Loucy (cell line): ENCODE data around the gene OR10J4.

Experiments
- H2AFZ ChIP-seq: fragments of 200-600 bp; sonication (generic); 2 replicates; pipeline ENCODE4 v1.6.0; 2016; ENCODE audit warnings: antibody characterized with exemption, mild to moderate bottlenecking, low read length, moderate library complexity
- H3F3A ChIP-seq: fragments of 200-600 bp; 2 replicates; pipeline ENCODE4 v1.6.0; 2016; ENCODE audit warnings: antibody characterized with exemption, low read depth, mild to moderate bottlenecking
- H3K27me3 ChIP-seq: fragments of 200-600 bp; sonication (generic); 2 replicates; pipeline ENCODE4 v1.6.1; 2014; ENCODE audit warnings: low read length, mild to moderate bottlenecking; ENCODE audit not compliant: insufficient read depth, poor library complexity, severe bottlenecking
- H3K36me3 ChIP-seq: fragments of 200-600 bp; sonication (generic); 2 replicates; pipeline ENCODE4 v1.6.1; 2016; ENCODE audit warnings: low read length; ENCODE audit not compliant: insufficient read depth
- H3K4me1 ChIP-seq: fragments of 200-600 bp; sonication (generic); 2 replicates; pipeline ENCODE4 v1.5.1; 2014; ENCODE audit warnings: low read length, mild to moderate bottlenecking; ENCODE audit not compliant: insufficient read depth, poor library complexity, severe bottlenecking
- H3K4me2 ChIP-seq: fragments of 200-600 bp; sonication (generic); 2 replicates; pipeline ENCODE4 v1.6.0; 2014; ENCODE audit warnings: antibody characterized with exemption, low read length, low read depth, mild to moderate bottlenecking; ENCODE audit not compliant: poor library complexity, severe bottlenecking
- H3K4me3 ChIP-seq: fragments of 200-600 bp; sonication (generic); 2 replicates; pipeline ENCODE4 v1.5.1; 2014; ENCODE audit warnings: low read length, mild to moderate bottlenecking, mixed read lengths; ENCODE audit not compliant: poor library complexity, severe bottlenecking
- H3K79me2 ChIP-seq: fragments of 200-600 bp; sonication (generic); 2 replicates; pipeline ENCODE4 v1.6.1; 2014; ENCODE audit warnings: low read length; ENCODE audit not compliant: insufficient read depth
- H3K9ac ChIP-seq: fragments of 200-600 bp; sonication (generic); 2 replicates; pipeline ENCODE4 v1.6.0; 2014; ENCODE audit warnings: mild to moderate bottlenecking, low read depth, low read length, moderate library complexity; ENCODE audit not compliant: poor library complexity, severe bottlenecking
- H3K9me2 ChIP-seq: fragments of 200-600 bp; sonication (generic); replicated peaks from 2 replicates; pipeline ENCODE4 v1.6.1; 2016; ENCODE audit warnings: low read depth, low read length, mixed read lengths
- H3K9me3 ChIP-seq: fragments of 200-600 bp; sonication (generic); 2 replicates; pipeline ENCODE4 v1.6.1; 2014; ENCODE audit warnings: mild to moderate bottlenecking, antibody characterized with exemption, low read length, low read depth; ENCODE audit not compliant: insufficient read depth
- H4K20me1 ChIP-seq: fragments of 200-600 bp; sonication (generic); 2 replicates; pipeline ENCODE4 v1.6.0; 2014; ENCODE audit warnings: antibody characterized with exemption, low read length, mild to moderate bottlenecking; ENCODE audit not compliant: insufficient read depth, poor library complexity, severe bottlenecking
- EZH2phosphoT487 ChIP-seq: fragments of 200-600 bp; IDR thresholded peaks from 2 replicates; pipeline ENCODE4 v1.6.1; 2018; ENCODE audit warnings: antibody characterized with exemption, mild to moderate bottlenecking, moderate library complexity, borderline replicate concordance
- TF ChIP-seq, protein P1 (sequence below): fragments of 200-600 bp; sonication (generic); conservative IDR thresholded peaks from 2 replicates; pipeline ENCODE4 v1.5.1; 2014; ENCODE audit warnings: mild to moderate bottlenecking, antibody characterized with exemption, low read length

OR10J4 gene

DNA sequence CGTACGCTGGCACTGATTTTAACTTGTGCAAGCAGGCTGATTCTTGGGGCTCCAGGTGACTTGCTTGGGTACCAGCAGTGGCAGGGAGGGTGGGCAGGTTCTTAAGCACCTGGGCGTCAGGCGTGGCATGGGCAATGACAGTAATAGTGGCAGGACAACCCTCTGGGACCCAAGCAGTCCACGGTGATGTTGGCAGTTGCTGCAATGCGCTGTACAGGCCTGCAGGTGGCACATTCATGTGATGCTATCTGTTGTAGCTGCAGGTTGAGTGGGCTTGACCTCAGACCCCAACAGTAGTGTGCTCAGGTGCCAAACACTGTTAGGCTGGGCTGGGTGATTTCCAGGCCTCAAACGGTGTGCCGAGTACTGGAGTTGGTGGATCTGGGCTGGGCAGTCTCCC lies 10.2 kb upstream of the OR10J4 start:
- 0 out of 2 replicates have a peak, but pooled peaks cover 4% of the 10 kb centered on the region for H3K9me3 ChIP-seq
- H3K4me1 ChIP-seq = no peaks in the 10 kb centered on the region
- H3K4me3 ChIP-seq = no peak overlapping the region
- H3K27me3 ChIP-seq = no peaks in the 10 kb centered on the region
- no peaks in the 10 kb centered on the region for H4K20me1 ChIP-seq
- H3K36me3 ChIP-seq = no peaks in the 10 kb centered on the region
- no peak overlapping the region for H3K9ac ChIP-seq
- no peak for TF ChIP-seq EZH2phosphoT487
- TF ChIP-seq, protein P1, sequence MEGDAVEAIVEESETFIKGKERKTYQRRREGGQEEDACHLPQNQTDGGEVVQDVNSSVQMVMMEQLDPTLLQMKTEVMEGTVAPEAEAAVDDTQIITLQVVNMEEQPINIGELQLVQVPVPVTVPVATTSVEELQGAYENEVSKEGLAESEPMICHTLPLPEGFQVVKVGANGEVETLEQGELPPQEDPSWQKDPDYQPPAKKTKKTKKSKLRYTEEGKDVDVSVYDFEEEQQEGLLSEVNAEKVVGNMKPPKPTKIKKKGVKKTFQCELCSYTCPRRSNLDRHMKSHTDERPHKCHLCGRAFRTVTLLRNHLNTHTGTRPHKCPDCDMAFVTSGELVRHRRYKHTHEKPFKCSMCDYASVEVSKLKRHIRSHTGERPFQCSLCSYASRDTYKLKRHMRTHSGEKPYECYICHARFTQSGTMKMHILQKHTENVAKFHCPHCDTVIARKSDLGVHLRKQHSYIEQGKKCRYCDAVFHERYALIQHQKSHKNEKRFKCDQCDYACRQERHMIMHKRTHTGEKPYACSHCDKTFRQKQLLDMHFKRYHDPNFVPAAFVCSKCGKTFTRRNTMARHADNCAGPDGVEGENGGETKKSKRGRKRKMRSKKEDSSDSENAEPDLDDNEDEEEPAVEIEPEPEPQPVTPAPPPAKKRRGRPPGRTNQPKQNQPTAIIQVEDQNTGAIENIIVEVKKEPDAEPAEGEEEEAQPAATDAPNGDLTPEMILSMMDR = peak; percentile 50
- H3F3A ChIP-seq = no peaks in the 10 kb centered on the region
- no peaks in the 10 kb centered on the region for H3K9me2 ChIP-seq
- H2AFZ ChIP-seq = no peak overlapping the region
- H3K79me2 ChIP-seq = no peaks in the 10 kb centered on the region
- no peak overlapping the region for H3K4me2 ChIP-seq

DNA sequence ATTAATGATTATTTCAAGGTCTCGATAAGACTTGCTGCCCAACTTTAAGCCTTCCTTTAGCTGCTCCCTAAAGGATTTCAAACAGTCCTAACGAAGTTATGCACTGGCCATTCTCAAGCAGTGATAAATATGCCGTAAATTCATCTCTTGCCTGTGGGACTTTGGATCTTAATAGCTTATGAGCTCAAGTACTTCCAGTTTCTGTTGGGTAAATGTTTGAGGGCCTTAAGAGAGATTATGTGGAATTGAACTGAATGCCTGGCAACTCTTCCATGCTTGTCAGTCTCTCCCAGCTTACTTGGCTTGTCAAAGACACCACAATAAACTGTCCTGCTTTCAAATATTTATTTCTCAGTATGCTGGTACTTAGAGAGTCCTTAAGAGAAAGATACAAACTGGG lies 3.5 kb upstream of the OR10J4 start:
- H3K36me3 ChIP-seq = no peaks in the 10 kb centered on the region
- H3K4me2 ChIP-seq = no peak overlapping the region
- no peaks in the 10 kb centered on the region for H3K79me2 ChIP-seq
- no peak overlapping the region for H2AFZ ChIP-seq
- no peaks in the 10 kb centered on the region for H3K27me3 ChIP-seq
- H3K4me3 ChIP-seq = no peak overlapping the region
- H3K4me1 ChIP-seq = no peaks in the 10 kb centered on the region
- H3K9me3 ChIP-seq = no peaks in the 10 kb centered on the region
- H3F3A ChIP-seq = no peaks in the 10 kb centered on the region
- no peaks in the 10 kb centered on the region; the same call in 1 of the 2 replicates for H3K9me2 ChIP-seq
- H4K20me1 ChIP-seq = no peaks in the 10 kb centered on the region
- H3K9ac ChIP-seq = no peak overlapping the region
- TF ChIP-seq, protein P1 = no peak
- TF ChIP-seq EZH2phosphoT487 = no peak

DNA sequence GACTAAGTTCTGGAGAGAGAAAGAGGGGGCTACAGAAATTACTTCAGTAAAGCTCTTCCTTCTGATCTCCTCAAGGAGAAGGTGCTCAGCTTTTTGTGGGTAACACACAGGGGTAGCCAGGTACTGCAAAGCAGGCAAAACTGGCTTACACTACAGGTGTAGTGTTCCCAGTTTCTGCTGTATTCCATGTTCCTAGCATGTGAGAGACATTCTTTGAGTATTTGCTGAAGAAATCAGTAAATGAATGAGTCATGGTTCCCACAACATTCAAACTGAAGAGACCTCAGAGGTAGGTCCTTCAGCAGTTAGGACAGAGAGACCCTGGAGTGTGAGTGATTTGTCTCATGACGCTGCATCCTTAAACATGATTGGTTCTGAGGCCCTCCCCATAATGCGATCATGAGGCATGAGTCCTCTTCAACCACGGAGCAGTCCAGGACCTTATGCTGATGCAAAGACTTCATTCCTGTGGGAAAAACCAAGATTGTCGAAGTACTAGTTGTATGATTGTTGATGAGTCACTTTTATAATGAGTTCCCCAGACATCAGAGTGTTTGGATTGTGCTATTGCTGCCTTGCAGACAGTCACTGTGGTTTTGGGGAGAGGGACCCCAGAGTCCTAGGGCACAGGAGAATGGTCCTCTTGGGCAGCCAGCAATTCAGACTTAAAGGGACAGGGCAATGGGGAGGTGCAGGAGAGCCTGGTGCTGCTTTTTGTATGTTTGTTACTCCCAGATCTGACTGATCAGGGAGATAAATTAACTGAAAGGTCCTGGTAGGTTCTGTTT lies 2.7 kb upstream of the OR10J4 start:
- Histone ChIP-seq H3K4me3 (no peak overlapping the region), H3K79me2 (no peaks in the 10 kb centered on the region), H3K27me3 (no peaks in the 10 kb centered on the region), H4K20me1 (no peaks in the 10 kb centered on the region), H3K4me1 (no peaks in the 10 kb centered on the region), H3K9me2 (no peaks in the 10 kb centered on the region; the same call in 1 of the 2 replicates), H2AFZ (no peak overlapping the region), H3K9ac (no peak overlapping the region), H3F3A (no peaks in the 10 kb centered on the region), H3K36me3 (no peaks in the 10 kb centered on the region), H3K9me3 (no peaks in the 10 kb centered on the region), H3K4me2 (no peak overlapping the region)
- TF ChIP-seq, protein P1 = no peak
- TF ChIP-seq EZH2phosphoT487 = no peak
